K562 (cell line): Measurements from ENCODE around the gene FBXL3. TPM values are rescaled to one million over a fixed set of nuclear protein-coding genes. Genes with fewer than 3 reads are reported as not detected.
A peak's percentile ranks its signal among the peaks of the same experiment; 100 is the strongest.

Experiments
- CXXC5 ChIP-seq: fragments of 250-450 bp; sonication (Bioruptor Pico); IDR thresholded peaks from 2 replicates; pipeline ENCODE4 v1.8.0; 2022; ENCODE audit warnings: inconsistent platforms, mild to moderate bottlenecking, moderate library complexity
- GTF2E2 ChIP-seq: fragments of 200-800 bp; sonication (Bioruptor generic); IDR thresholded peaks from 2 replicates; pipeline ENCODE4 v1.6.1; 2016; ENCODE audit warnings: missing genetic modification characterization, missing compliant biosample characterization
- HNRNPH1 ChIP-seq: fragments of 200-400 bp; formaldehyde crosslinking; optimal IDR thresholded peaks from 2 replicates; pipeline ENCODE3; 2017; ENCODE audit warnings: low read depth, mild to moderate bottlenecking, low read length, moderate library complexity
- PCBP1 ChIP-seq: fragments of 200-400 bp; formaldehyde crosslinking; IDR thresholded peaks from 2 replicates; pipeline ENCODE4 v1.6.1; 2018; ENCODE audit warnings: mild to moderate bottlenecking, low read depth, low read length; ENCODE audit not compliant: poor library complexity, severe bottlenecking
- POLR3G ChIP-seq: IDR thresholded peaks from 2 replicates; pipeline ENCODE4 v1.6.1; 2011; ENCODE audit not compliant: insufficient read length, insufficient replicate concordance; ENCODE audit errors: extremely low read depth
- PRMT5 ChIP-seq: sonication (generic); formaldehyde crosslinking; IDR thresholded peaks from 2 replicates; pipeline ENCODE4 v1.5.0; 2020; ENCODE audit warnings: missing genetic modification reagents
- RB1 ChIP-seq: fragments of 450-650 bp; IDR thresholded peaks from 2 replicates; pipeline ENCODE4 v1.6.1; 2017; ENCODE audit warnings: low read depth, mild to moderate bottlenecking
- RHOXF2B ChIP-seq: fragments of 250-450 bp; sonication (Bioruptor Pico); conservative IDR thresholded peaks from 2 replicates; pipeline ENCODE4 v1.5.1; 2021
- SAFB ChIP-seq: fragments of 200-400 bp; formaldehyde crosslinking; IDR thresholded peaks from 2 replicates; pipeline ENCODE4 v1.6.1; 2017; ENCODE audit warnings: low read depth, low read length, borderline replicate concordance
- SAP30 ChIP-seq: fragments of 200-600 bp; sonication (generic); IDR thresholded peaks from 2 replicates; pipeline ENCODE4 v1.6.1; 2012; ENCODE audit warnings: borderline replicate concordance, low read depth, mild to moderate bottlenecking, moderate library complexity, low read length, control low read depth, inconsistent platforms; ENCODE audit not compliant: insufficient read depth, poor library complexity, severe bottlenecking
- SREBF2 ChIP-seq: sonication (generic); formaldehyde crosslinking; IDR thresholded peaks from 2 replicates; pipeline ENCODE4 v1.4.0; 2020; ENCODE audit warnings: mild to moderate bottlenecking, missing genetic modification reagents
- YY1 ChIP-seq, 3 experiments: IDR thresholded peaks; 2 replicates each; pipeline ENCODE4 v1.6.1; 2011; ENCODE audit warnings: low read length in 2 of 3, mild to moderate bottlenecking in 2 of 3, moderate library complexity in 2 of 3, borderline replicate concordance in 1 of 3, control low read depth in 1 of 3, low read depth in 1 of 3; ENCODE audit not compliant: insufficient read depth in 3 of 3, insufficient replicate concordance in 2 of 3, control insufficient read depth in 1 of 3, insufficient read length in 1 of 3; ENCODE audit errors: extremely low read depth in 1 of 3
- ZNF197 ChIP-seq: fragments of 200-800 bp; sonication (Bioruptor generic); IDR thresholded peaks from 2 replicates; pipeline ENCODE4 v1.6.1; 2016; ENCODE audit warnings: low read depth, missing genetic modification characterization, missing compliant biosample characterization
- ZNF507 ChIP-seq: conservative IDR thresholded peaks from 2 replicates; pipeline ENCODE4 v1.6.1; 2017; ENCODE audit warnings: missing genetic modification characterization, missing compliant biosample characterization
- polyA plus RNA-seq, 8 experiments: library from polyadenylated mRNA; depleted of rRNA in 4 of 8; stranded (reverse) in 5 of 8; unstranded in 3 of 8; fragments of >200 nt; fragmentation: Nextera tagmentation in 2 of 8; fragmentation: Illumina TruSeq in 1 of 8; extraction: Ambion mirVana in 2 of 8; extraction: Trizol in 1 of 8; gene quantifications; 2 replicates each; pipeline versions ENCODE4 v1.2.1 to v1.2.3, GENCODE V29; 2011 to 2014; ENCODE audit warnings: inconsistent platforms in 1 of 8, missing spikeins in 1 of 8
- total RNA-seq, 7 experiments: library from RNA; depleted of rRNA in 6 of 7; stranded (reverse); fragments of >200 nt in 6 of 7; fragmentation: Illumina TruSeq in 2 of 7; extraction: Trizol in 2 of 7; gene quantifications; 2 replicates each; pipeline versions ENCODE4 v1.2.1 to v1.2.3, GENCODE V29; 2011 to 2021; ENCODE audit warnings: low replicate concordance in 1 of 7
- TF ChIP-seq, protein P1 (sequence below): fragments of 450-650 bp; formaldehyde crosslinking; IDR thresholded peaks from 2 replicates; pipeline ENCODE4 v1.4.0; 2020; ENCODE audit warnings: mild to moderate bottlenecking, moderate library complexity
- TF ChIP-seq, protein P2 (sequence below): fragments of 450-650 bp; IDR thresholded peaks from 2 replicates; pipeline ENCODE4 v1.6.1; 2017; ENCODE audit warnings: antibody characterized with exemption, mild to moderate bottlenecking
- TF ChIP-seq, protein P3 (sequence below): sonication (generic); formaldehyde crosslinking; IDR thresholded peaks from 2 replicates; pipeline ENCODE4 v1.8.0; 2022; ENCODE audit warnings: mild to moderate bottlenecking, missing genetic modification reagents
- TF ChIP-seq, protein P4 (sequence below): fragments of 200-800 bp; sonication (Bioruptor generic); IDR thresholded peaks from 2 replicates; pipeline ENCODE4 v1.6.1; 2017; ENCODE audit warnings: missing genetic modification characterization, missing compliant biosample characterization

Gene FBXL3
- total and polyA plus RNA-seq, 9 of the 15 experiments (the other 6 are each of a cell fraction or from before 2014, with no cell fraction given) = 3.8 to 16.4 (median 12.6) TPM

DNA sequence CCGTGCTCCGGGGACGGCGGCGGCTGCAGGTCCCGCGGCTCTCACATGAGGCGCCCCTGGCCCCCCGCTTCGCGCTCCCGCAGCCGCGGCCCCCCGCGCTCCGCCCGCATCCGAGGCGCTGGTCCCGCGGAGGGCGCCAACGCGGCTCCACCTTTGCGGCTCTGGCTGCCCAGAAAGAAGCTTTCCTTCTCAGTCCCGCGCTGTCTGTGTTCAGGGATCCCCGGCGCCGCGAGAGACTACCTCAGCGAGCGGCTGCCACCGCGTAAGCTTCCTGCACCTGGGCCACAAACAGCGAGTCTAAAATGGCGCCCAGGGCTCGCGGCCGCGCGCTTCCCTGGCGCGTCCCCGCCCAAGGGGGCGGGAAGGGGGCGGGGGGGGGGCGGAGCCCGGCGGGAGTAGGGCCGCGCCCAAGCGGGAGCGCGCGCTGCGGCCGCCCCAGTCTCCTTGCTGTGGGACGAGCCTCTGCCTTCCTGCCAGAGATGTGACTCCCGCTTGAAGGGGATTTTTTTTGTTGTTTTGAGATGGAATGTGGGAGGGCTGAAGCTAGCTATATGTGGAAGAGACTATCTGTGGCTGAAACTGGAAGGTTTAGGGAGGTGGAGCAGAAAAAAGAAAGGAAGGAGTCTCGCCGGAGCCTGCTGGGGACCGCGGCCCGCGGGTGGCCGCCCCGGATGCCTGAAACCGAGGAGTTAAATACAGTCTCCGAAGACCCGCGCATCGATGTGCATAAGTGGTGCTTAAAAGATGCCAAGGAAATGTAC lies at the start of gene FBXL3 (continued):
- TF ChIP-seq CXXC5 (CRISPR knock-in tag) (no peak), RB1 (peak; percentile 52), ZNF507 (tag) (no peak), RHOXF2B (CRISPR knock-in tag) (no peak), PCBP1 (peak; percentile 3), ZNF197 (CRISPR knock-in tag) (peak; percentile 33; the same call in 1 of the 2 replicates), HNRNPH1 (no peak), PRMT5 (CRISPR knock-in tag) (no peak), GTF2E2 (tag) (peak; percentile 53; the same call in 1 of the 2 replicates), SAP30 (no peak), SREBF2 (CRISPR knock-in tag) (no peak), POLR3G (no peak), YY1 (IDR thresholded peaks at IDR 0.05; ENCODE audit: borderline replicate concordance in 1 of 3, control insufficient read depth in 1 of 3, extremely low read depth in 1 of 3, insufficient read depth in 3 of 3, insufficient read length in 1 of 3, insufficient replicate concordance in 2 of 3, low read depth in 1 of 3, low read length in 2 of 3) (peak; percentile 50 to 94 (median 88)), SAFB (no peak)
- TF ChIP-seq, protein P1, sequence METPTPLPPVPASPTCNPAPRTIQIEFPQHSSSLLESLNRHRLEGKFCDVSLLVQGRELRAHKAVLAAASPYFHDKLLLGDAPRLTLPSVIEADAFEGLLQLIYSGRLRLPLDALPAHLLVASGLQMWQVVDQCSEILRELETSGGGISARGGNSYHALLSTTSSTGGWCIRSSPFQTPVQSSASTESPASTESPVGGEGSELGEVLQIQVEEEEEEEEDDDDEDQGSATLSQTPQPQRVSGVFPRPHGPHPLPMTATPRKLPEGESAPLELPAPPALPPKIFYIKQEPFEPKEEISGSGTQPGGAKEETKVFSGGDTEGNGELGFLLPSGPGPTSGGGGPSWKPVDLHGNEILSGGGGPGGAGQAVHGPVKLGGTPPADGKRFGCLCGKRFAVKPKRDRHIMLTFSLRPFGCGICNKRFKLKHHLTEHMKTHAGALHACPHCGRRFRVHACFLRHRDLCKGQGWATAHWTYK (CRISPR knock-in tag) = peak; percentile 35; the same call in 1 of the 2 replicates
- TF ChIP-seq, protein P2, sequence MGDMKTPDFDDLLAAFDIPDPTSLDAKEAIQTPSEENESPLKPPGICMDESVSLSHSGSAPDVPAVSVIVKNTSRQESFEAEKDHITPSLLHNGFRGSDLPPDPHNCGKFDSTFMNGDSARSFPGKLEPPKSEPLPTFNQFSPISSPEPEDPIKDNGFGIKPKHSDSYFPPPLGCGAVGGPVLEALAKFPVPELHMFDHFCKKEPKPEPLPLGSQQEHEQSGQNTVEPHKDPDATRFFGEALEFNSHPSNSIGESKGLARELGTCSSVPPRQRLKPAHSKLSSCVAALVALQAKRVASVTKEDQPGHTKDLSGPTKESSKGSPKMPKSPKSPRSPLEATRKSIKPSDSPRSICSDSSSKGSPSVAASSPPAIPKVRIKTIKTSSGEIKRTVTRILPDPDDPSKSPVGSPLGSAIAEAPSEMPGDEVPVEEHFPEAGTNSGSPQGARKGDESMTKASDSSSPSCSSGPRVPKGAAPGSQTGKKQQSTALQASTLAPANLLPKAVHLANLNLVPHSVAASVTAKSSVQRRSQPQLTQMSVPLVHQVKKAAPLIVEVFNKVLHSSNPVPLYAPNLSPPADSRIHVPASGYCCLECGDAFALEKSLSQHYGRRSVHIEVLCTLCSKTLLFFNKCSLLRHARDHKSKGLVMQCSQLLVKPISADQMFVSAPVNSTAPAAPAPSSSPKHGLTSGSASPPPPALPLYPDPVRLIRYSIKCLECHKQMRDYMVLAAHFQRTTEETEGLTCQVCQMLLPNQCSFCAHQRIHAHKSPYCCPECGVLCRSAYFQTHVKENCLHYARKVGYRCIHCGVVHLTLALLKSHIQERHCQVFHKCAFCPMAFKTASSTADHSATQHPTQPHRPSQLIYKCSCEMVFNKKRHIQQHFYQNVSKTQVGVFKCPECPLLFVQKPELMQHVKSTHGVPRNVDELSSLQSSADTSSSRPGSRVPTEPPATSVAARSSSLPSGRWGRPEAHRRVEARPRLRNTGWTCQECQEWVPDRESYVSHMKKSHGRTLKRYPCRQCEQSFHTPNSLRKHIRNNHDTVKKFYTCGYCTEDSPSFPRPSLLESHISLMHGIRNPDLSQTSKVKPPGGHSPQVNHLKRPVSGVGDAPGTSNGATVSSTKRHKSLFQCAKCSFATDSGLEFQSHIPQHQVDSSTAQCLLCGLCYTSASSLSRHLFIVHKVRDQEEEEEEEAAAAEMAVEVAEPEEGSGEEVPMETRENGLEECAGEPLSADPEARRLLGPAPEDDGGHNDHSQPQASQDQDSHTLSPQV = no peak
- TF ChIP-seq, protein P3, sequence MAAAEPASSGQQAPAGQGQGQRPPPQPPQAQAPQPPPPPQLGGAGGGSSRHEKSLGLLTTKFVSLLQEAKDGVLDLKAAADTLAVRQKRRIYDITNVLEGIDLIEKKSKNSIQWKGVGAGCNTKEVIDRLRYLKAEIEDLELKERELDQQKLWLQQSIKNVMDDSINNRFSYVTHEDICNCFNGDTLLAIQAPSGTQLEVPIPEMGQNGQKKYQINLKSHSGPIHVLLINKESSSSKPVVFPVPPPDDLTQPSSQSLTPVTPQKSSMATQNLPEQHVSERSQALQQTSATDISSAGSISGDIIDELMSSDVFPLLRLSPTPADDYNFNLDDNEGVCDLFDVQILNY (CRISPR knock-in tag) = no peak
- TF ChIP-seq, protein P4, sequence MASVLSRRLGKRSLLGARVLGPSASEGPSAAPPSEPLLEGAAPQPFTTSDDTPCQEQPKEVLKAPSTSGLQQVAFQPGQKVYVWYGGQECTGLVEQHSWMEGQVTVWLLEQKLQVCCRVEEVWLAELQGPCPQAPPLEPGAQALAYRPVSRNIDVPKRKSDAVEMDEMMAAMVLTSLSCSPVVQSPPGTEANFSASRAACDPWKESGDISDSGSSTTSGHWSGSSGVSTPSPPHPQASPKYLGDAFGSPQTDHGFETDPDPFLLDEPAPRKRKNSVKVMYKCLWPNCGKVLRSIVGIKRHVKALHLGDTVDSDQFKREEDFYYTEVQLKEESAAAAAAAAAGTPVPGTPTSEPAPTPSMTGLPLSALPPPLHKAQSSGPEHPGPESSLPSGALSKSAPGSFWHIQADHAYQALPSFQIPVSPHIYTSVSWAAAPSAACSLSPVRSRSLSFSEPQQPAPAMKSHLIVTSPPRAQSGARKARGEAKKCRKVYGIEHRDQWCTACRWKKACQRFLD (CRISPR knock-in tag) = peak; percentile 79
